KOPT-K1 (cell line): ENCODE results near the gene CDY2B.
"Not testable (repeated sequence)": the region's sequence is repeated elsewhere in the genome, so short reads cannot be mapped to it uniquely, and the experiment has no call there.

Experiments used
- H3K27ac ChIP-seq: fragments of 200-600 bp; sonication (generic); 2 replicates; pipeline ENCODE4 v1.5.1; 2016; ENCODE audit warnings: antibody characterized with exemption, mild to moderate bottlenecking, low read depth, low read length; ENCODE audit not compliant: poor library complexity, severe bottlenecking
- H3K36me3 ChIP-seq: fragments of 200-600 bp; sonication (generic); 2 replicates; pipeline ENCODE4 v1.5.1; 2017; ENCODE audit warnings: antibody characterized with exemption, mild to moderate bottlenecking, low read length, moderate library complexity; ENCODE audit not compliant: insufficient read depth
- H3K9me3 ChIP-seq: fragments of 200-600 bp; sonication (generic); 2 replicates; pipeline ENCODE4 v1.5.1; 2017; ENCODE audit warnings: antibody characterized with exemption, low read length, mild to moderate bottlenecking; ENCODE audit not compliant: insufficient read depth, poor library complexity, severe bottlenecking

CDY2B gene, protein sequence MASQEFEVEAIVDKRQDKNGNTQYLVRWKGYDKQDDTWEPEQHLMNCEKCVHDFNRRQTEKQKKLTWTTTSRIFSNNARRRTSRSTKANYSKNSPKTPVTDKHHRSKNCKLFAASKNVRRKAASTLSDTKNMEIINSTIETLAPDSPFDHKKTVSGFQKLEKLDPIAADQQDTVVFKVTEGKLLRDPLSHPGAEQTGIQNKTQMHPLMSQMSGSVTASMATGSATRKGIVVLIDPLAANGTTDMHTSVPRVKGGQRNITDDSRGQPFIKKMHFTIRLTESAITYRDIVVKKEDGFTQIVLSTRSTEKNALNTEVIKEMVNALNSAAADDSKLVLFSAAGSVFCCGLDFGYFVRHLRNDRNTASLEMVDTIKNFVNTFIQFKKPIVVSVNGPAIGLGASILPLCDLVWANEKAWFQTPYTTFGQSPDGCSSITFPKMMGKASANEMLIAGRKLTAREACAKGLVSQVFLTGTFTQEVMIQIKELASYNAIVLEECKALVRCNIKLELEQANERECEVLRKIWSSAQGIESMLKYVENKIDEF

DNA sequence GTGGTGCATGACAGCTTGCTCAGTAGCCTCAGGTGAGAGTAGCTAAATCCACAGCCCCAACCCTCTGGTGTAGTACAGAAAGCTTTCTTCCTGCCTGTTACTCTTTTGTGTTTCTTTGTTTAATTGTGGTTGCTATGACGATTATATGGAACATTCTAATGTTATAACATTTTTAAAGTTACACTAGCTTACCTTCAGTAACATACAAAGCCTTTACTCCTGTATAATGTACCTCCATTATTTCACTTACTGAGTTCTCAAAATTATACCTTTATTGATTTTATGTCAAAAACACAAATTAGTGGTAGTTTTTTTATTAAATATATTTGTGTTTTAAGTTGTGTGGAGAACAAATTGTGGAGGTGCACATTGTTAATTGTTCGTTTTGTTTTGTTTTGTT lies at the start of gene CDY2B:
Gene CDY2B, minus strand, starts transcription at position 101 of the 400 bp plus-strand sequence. CDS start 328 bp downstream, outside the sequence.
- H3K27ac ChIP-seq, H3K9me3 ChIP-seq: not testable (repeated sequence)

DNA sequence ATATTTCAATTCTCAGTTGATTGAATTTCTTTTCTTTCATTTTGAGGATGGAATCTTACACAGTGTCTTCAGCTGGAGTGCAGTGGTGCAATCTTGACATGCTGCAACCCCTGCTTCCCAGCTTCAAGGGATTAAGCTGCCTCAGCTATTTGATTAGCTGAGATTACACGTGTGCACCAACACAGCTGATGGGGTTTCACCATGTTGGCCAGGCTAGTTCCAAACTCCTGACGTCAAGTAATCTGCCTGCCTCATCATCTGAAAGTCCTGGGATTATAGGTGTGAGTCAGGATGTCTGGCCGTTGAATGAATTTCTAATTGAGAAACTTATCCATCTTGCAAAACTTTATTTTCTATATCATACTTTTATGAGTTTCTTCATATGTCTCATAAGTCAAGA lies 28.0 kb upstream of the CDY2B start:
- H3K27ac ChIP-seq, H3K9me3 ChIP-seq, H3K36me3 ChIP-seq: not testable (repeated sequence)

More for the DNA sequence above, at the start of gene CDY2B:
- not testable (repeated sequence) for H3K36me3 ChIP-seq

DNA sequence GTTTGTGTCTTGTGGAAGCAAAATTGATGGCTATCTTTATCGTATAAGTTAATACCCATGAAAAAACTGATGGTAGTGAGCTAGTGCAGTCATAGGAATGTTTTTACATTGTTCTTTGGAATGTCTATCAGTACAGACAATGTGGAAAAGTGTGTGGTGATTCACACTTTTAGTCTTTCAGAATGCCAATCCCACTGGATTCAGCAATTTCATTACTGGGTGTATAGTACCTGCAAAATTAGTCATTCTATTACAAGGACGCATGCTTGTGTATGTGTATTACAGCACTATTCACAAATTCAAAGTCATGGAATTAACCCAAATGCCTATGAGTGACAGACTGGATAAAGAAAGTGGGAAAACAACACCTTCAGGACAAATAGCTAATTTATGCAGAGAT lies 27.3 kb upstream of the CDY2B start:
- not testable (repeated sequence) for H3K36me3 ChIP-seq, H3K9me3 ChIP-seq, H3K27ac ChIP-seq

DNA sequence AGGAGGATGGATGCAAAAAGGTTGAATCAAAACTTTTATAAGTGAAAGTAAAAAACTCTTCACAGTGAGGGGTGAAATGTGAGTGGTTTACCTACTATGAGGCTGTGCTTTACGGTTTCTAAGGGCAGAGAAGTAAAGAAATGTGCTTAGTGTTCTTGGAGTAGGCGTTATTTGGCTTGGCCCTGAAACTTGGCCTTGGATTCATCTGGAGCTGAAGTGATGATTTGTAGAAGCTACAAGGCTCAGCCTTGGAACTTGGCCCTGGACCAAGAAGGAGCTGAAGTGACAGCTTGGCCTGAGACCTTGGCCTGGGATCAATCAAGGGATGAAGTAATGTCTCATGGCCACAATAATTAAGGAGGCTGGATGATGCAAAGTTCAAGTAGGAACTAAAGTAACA lies 1.7 kb upstream of the CDY2B start:
- H3K27ac ChIP-seq, H3K36me3 ChIP-seq, H3K9me3 ChIP-seq: not testable (repeated sequence)

DNA sequence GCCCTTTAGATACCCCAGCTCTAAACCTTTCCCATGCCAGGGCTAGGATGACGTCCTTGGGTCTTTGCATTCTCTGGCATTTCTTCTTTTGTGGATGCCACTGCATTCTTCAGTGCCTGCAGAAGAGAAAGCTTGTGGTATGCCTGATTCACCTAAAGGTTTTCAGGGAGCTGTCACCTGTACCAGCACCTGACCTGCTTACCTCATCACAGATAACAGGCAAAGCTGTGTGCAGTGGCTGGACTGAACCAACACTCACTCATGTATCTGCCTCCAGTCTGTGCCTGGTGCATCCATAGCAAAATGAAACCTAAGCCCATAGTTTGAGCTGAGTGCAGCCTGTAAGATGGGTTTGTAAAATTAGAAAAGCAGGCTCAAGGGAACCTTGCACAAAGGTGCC lies 3.3 kb downstream of the CDY2B start:
- not testable (repeated sequence) for H3K27ac ChIP-seq, H3K36me3 ChIP-seq, H3K9me3 ChIP-seq

DNA sequence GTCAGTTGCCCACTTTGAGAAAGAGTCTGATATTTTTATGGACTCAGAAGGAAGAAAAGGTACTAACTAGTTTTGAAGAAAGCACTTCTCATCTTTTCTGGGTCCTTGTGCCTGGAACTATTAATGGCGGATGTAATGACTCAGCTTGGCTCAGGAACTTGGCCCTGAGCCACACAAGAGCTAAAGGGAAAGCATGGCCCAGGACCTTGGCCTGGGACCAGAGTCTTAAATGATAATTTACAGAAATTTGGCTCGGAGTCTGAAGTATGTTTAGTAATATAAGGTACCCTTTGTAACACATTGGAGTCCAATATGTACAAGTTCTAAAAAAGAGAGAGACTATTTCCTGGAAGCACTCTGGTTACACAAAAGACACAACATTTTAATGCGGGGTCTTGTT lies 4.6 kb downstream of the CDY2B start:
- not testable (repeated sequence) for H3K9me3 ChIP-seq, H3K36me3 ChIP-seq, H3K27ac ChIP-seq

DNA sequence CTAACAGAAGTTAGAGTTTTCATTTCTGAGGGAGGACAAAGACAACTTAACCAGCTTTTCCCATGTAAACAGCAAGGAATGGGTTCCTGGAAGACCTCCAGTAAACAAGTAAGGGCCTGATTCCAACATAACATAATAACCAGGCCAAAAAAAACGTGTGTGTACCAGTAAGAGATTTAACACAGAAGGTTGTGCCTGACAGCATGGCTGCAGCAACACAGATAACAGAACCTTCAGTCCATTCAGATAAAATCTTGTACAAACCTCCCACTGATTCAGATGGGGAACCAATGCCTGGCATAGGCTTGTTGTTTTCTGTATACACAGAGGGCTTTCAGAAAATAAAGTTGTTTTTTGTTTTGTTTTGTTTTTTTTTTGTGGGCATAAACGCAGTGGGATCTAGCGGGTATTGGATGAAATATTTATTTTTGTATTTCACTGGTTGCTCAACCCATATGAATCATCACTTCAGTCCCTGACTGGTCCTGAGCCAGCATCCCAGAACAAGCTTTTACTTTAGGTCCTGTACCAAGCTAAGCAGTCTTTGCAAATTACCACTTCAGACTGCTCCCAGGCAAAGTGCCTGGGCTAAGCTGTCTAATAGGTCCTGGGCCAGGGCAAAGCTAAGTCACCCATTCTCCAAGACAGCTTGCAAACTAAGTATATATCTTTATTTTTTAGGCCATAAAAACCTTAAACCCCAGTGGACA lies 8.7 kb downstream of the CDY2B start:
- H3K9me3 ChIP-seq, H3K27ac ChIP-seq, H3K36me3 ChIP-seq: not testable (repeated sequence)

DNA sequence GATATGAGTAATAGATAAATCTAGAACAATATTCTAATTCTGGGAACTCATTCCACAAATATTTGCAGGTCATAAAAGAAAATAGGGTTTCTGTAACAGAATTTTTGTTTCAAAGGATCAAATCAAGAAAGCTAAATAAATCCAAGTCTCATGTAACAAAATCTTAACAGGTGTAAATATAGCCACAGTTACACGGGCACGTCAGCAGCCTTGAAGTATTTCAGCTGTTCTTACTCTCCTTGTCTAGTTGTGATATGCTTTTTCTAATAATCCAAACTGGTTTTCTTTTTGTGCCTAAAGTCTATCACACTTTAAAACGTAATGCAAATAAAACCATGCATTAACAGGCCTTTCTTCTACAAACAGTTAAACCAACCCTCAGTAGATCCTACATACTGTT lies 9.3 kb downstream of the CDY2B start:
- not testable (repeated sequence) for H3K27ac ChIP-seq, H3K9me3 ChIP-seq, H3K36me3 ChIP-seq

DNA sequence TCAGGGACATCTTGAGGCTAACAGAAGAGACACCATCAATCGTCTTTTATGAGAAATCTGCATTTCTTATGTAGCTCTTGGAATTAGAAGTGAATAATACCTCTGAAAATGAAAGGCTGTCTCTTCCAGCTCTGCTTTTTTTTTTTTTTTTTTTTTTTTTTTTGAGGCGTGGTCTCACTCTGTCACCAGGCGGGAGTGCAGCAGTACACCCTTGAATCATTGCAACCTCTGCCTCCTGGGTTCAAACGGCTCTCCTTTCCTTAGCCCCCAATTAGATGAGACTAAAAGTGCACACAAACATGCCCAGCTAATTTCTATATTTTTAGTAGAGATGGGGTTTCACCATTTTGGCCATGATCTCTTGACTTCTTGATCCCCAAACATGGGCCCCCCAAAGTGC lies 12.2 kb downstream of the CDY2B start:
- H3K36me3 ChIP-seq, H3K27ac ChIP-seq, H3K9me3 ChIP-seq: not testable (repeated sequence)

DNA sequence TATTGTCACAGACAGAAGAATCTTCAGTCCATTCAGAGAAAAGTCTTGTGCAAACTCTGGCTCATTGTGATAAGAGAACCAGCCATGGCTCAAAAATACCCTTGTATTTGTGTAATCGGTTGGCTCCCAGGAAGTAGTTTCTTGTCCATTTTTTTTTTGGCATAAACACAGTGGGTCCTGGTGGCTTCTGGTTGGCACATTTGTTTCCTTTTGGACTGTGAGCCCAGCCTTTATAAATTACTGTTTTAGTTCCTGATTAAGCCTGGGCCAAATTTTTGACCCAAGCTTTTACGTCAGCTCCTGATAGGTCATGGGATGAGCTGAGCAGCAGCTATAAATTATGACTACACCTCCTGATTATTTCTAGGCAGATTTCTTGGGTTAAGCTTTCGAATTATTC lies 19.4 kb downstream of the CDY2B start:
- H3K9me3 ChIP-seq, H3K36me3 ChIP-seq, H3K27ac ChIP-seq: not testable (repeated sequence)

DNA sequence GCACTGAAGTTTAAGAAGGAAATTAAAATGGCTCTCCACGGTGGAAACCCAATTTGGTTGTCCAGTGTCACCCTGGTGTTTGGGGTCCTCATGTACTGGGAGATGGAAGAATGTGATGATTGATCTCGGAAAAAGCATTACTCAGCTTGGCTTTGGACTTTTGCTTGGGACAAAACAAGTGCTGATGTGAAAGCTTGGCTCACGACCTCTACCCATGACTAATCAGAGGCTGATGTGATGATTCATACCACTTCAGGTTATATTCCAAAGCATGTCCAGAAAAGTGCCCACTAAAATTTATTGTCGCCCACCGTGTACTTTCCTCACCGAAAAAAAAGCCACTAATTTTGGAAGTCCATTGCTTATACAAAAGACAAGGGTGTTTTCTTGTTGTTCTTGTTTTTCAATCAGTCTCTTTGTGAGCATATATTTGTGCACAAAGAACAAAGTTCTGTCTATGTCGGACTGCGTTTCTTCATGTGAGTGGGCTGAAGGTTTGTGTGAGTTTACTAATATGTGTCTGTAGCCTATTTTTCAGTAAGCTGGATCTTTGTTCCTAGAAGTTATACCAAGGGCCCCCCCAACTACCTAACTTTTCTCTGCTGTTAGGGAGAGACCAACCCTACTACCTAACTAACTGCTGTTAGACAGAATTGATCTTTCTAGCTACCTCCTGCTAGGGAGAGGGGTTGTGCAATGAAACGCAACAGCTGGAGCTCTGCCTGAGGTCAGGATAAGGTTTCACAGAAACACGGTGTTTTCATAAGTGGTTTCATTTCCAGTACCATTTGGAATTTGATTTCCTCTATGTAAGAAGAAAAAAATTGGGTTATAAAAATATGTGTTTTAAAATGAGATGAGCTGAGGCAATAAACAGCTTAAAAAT lies 22.8 kb downstream of the CDY2B start:
- H3K27ac ChIP-seq, H3K36me3 ChIP-seq, H3K9me3 ChIP-seq: not testable (repeated sequence)

DNA sequence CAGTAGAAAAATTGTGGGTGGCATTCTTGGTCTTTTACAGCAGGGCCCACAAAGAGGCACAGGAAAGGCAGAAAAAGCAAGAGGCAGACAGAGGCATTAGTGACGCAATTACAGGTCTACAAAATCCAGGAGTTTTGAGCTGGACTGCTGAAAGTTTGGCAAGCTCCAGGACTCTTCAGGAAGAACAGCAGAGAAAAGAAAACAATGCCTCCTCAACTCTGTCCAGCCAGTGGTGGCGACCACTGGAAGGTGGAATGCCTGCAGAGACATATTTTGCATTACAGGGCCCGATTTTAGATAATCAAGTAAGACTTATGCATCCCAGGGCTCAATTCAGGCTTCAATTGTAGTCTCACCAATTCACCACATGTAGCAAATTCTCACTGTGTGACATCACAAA lies 23.5 kb downstream of the CDY2B start:
- not testable (repeated sequence) for H3K9me3 ChIP-seq, H3K36me3 ChIP-seq, H3K27ac ChIP-seq

DNA sequence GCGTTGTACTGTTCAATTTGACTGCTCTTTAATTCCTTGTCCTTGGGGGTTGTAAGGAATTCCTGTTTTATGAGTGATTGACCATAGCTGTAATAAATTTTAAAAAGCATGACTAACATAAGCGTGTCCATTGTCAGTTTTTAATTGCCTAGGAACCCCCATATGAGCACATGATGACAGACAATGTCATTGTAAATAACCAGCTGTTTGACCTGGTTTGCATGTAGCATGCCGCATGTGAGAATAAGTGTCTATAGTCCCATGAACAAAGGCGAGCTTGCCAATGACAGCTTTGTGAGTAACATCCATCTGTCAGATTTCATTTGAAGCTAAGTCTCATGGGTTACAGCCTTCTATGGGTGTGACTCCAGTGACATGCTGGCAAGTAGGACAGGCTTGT lies 30.9 kb downstream of the CDY2B start:
- not testable (repeated sequence) for H3K36me3 ChIP-seq, H3K9me3 ChIP-seq, H3K27ac ChIP-seq

DNA sequence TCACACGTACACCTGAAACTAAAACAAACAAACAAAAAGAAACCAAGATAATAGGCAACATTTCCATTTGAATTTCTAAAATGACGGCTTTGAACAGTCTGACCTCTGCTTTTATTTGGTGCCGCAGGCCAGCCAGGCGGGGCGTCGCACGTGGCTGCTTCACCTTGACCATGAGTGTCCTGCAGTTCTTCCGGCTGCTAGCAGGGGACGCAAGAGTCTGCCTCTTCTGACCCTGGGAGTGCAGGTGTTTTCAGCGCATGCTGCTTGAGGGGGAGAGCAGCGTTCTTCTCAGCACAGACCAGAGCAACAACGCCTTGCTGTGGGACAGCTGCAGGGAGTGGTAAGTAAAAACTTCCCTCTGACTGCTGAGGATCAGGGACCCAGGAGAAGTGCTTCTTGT lies 47.9 kb downstream of the CDY2B start:
- H3K36me3 ChIP-seq, H3K9me3 ChIP-seq, H3K27ac ChIP-seq: not testable (repeated sequence)
